GM19397 (cell line): Measurements from ENCODE around the gene ZNF175.

Experiments used
- ATAC-seq: cut with Tn5 transposase; IDR thresholded peaks from one replicate; pipeline ENCODE4 v1.9.1; 2021; ENCODE audit warnings: mild to moderate bottlenecking, moderate library complexity; ENCODE audit not compliant: unreplicated experiment

ZNF175 gene

DNA sequence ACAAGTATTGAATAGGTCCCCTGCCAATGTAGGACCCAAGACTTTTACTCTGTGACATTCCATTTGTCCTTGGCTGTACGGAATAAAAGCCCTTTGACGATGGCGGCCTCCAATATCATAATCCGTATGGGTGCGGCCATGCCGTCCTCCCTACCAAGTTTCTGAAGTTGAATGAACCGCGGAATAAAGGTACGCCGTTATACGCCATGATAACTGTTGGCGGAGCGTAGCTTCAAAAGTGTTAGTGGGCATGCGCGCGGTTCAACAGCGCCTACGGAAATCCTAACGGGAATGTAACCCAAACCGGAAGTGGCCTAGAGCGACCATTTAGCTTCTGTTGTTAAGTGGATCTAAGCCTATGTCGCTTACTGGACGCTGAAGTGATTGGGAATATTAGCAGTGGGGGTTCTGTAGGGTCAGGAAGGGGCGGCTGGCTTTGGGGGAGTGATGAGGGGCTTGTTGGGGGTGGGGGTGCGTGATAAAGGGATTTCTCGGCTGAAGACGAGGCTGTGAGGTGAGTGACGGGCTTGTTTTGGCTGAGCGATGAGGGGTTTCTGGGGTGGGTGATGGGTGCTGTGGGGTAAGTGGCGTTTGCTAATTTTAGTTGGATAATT lies at the start of gene ZNF175:
Gene ZNF175, plus strand, starts transcription at position 322 of the 614 bp plus-strand sequence. CDS start 2,047 bp downstream, outside the sequence.
- ATAC-seq, result peak; percentile 94

DNA sequence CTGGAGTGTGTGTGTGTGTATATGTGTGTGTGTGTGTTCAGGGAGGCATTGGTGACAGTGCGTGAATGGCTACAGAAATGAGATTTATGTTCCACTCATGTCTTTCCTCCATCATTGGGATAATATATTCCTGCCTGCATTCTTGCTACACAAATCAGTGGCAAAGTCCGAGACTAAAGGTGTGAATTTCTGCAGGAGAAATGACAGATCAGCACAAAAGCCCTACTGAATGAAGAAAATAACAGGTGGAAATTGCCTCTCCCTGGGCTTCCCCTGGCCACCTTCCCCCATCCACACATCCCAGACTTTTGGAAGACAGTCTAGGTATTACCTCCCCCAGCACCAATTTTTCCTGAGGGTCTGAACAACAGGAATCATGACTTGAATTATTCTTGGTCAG lies 49.7 kb upstream of the ZNF175 start:
- ATAC-seq, result no peak

DNA sequence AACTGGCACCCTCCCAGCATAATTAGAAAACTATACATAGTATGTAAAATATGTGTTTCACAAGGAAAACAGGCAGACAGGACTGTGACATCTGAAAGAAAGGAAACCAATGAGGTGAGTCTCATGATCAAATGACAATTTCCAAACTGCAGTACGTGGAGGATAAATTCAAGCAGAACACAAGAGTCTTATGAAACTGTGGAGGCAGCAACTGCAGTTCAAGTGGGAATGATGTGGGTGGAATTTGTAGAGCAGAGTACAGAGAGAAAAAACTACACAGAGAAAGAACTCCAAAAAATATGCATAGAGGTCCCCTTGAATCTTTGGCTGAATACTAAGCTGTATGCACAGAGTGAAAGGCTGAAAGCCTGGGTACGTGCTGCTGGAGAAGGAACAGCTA lies 49.3 kb upstream of the ZNF175 start:
- ATAC-seq, result no peak

DNA sequence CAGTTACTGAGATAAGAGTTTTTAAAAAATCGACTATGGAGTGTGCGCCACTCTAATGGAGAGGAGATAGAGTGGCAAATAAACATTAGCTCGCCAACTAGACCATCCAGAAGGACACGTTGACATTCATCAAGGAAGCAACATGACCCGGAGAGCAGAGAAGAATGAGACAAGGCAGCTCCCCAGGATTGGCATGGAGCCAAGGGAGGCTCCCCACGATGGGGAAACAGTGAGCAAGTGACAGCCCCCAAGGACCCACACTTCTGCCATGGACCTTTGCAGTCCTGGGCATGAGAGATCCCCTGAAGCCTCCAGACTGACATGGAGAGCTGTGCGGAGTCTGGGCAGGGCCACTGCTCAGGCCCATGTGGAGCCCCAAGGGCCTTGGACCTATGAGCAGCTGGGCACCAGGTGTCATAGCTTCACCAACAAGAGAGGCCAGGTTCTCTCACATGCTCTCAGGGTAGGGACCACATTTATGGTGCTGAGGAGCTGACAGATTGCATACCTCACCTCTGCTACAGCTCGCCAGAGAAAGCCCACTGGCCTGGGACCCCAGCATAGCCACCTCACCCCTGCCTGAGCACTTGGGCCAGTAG lies 46.3 kb upstream of the ZNF175 start:
- no peak for ATAC-seq

DNA sequence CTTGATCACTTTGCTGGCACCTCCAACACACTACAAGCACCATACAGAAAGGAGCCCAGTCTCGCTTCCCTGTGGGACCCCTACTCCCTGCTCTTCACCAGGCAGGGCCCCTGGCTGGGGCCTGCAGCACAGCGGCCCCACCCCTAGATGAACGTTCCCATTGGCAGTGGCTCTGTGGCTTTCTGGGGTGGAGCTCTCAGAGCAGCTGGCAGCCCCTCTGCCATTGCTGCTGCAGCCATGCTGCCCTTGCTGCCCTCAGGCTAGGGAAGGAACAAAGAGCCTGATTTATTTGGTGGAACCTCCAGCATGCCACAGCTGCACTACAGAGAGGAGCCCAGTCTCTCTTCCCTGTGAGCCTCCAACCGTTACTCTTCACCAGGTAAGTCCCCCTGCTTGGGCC lies 45.4 kb upstream of the ZNF175 start:
- ATAC-seq, result no peak

DNA sequence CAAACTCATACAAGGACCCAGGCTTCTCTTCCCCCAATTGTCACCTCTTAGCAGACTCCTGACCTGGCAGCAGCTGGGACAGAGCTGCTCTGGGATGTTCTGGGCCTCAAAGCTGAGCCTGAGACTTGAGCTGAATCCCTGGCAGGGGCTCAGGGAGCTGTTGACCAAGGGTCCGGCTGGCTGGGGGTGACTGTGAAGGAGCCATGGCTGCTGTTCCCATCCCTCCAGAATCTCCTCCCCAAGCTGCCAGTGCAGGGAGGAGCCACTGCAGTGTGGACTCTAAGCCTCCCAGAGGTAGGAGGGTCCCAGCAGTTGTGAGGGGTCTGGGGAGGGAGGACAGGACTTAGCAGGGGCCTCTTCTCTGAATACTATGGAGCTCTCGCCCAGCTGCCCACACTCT lies 41.8 kb upstream of the ZNF175 start:
- no peak for ATAC-seq

DNA sequence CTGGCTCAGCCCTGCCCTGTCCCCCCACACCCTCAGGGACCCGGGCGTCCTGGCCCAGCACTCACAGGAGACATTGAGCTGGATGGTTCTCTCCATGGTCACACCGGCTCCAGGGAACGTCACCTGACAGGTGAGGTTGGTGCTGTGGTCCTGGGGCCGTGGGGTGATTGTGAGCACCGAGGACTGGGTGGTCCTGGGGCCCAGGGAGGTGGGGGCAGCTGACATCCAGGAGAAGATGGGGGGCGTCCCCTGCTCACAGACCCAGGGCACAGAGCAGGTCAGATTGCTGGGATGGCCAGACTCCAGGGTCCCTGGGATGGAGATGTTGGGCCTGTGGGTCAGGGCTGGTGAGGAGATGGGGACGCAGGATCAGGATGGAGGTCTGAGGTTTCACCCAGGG lies 40.5 kb upstream of the ZNF175 start:
- ATAC-seq, result no peak

DNA sequence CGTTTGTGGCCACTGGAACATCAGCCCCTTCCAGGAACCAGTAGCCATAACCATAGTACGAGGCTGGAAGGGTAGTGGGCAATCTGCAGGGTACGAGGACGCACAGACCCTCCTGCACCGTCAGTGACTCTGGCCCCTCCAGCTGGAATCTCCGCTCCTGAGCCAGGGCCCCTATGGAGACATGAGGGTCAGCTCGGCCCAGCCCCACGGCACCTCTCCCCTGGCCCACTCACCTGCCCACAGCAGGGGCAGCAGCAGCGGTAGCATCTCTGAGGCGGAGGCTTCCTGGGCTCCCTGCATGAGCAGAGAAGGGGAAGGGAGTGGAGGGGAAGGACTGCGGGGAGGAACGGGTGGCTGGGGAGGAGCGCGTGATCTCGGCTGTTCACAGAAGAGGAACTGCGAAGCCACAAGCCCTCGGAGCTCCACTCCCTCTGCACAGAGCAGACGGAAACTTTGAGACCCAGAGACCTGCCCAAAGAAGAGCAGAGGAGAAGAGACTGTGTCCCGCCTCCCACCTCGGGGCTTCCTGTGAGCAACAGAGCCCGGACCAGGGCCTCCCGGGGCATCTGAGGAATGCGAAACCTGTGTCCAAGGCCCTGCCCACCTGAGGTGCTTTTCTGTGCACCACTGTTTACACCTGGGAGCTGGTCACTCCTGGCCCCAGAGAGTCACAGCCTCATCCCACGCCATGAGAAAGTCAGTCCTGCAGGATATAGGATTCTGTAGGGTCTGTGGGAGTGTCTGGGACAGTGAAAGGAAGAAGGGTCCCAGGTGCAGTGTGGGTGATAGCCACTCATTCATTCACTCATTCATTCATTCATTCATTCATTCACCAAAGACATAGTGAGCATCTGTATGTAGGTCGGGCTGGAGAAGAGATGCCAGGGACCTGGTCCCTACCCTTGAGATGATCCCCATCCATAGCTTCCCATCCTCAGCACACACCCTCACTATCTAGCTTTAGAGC lies 39.5 kb upstream of the ZNF175 start, which contains the start of gene SIGLEC6:
Gene SIGLEC6, minus strand, starts transcription at position 322 of the 967 bp plus-strand sequence. Its CDS starts 22 bp downstream, at position 300.
- peak; percentile 83 for ATAC-seq

DNA sequence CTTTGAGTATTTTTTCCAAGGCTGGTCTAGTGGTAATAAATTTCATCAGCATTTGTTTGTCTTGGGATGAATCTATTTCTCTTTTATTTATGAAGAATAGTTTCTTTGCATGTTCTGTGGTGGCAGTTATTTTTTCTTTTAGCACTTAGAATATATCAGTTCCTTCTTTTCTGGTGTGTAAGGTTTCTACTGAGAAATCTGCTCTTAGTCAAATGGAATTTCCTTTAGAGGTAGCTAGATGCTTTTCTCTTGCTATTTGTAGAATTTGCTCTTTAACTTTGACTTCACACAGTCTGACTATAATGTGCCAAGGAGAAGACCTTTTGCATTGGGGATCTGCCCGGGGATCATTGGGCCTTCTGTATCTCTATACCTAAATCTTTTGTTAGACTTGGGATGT lies 35.5 kb upstream of the ZNF175 start:
- ATAC-seq, result no peak

DNA sequence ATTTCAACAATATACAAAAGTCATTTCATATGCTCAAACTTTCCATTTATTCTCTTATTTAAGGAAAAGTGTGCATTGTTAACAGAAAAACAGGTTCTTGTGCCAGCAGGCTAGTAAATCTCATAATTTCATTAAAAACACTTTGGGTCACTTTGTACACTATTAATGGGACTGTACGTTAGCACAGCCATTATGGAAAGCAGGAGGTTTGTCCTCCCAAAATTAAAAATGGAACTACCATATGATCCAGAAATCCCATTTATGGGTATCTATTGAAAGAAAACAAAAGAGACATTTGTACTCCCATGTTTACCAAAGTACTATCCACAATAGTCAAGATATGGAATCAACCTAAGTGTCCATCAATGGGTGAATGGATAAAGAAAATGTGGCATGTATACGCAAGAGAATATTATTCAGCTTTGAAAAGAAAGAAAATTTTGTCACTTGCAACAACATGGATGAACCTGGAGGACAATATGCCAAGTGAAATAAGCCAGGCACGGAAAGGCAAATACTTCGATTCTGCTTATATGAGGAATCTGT lies 31.2 kb upstream of the ZNF175 start:
- ATAC-seq, result no peak

DNA sequence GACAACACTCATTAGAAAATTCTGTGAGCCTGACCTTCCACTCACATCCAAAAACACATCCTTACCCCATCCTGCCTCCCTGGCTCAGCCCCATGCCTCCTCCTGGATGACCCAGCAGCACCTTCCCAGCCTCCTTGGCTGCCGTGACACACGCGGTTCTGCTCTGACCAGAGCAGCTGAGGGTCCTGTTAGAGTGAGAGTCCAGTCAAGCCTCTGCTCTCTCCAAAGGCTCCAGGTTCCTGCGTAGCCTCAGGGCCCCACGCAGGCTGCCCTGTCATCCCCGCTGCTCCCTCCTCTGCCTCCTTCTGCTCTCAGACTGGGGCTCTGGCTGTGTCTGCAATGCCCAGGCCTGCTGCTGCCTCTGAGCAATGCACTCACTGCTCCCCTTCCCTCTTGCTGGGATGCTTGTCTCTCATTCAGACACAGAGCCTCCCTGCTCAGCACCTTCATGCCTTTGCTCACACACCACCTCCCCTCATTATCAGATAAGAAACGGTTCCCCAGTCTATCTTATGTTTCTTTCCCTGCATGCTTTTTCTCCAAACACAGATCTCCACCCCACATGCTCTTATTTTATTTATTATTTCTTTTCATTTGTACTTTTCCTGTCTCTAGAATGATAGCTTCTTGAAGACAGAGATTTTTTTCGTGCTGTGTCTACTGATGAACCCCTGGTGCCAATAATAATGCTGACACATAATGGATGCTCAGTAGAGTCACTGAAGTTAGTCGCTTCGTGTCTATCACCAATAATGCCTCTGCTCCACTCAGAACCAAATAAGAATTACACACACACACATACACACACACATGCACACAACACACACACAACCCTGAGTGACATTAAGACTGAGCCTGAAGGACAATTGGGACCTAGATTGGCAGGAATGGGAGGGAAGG lies 29.4 kb upstream of the ZNF175 start:
- no peak for ATAC-seq

DNA sequence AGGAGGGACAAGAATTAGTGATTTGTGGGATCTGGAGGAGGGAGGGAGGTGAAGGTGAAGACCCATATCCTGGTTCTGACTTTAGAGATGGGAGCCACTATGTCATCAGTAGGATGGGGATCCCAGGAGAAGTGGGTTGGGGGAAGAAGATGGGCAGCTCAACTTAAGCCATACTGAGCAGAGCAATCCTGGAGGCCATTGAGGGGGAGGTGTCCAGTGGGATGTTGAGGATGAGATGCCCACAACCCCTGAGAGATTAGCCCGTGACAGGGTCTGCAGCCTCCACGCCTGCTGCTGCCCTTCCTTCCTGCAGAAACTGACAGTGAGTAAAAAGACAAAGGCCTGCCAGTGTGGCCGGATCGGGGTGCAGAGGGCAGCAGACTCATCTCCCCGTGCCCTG lies 28.4 kb upstream of the ZNF175 start:
- no peak for ATAC-seq

DNA sequence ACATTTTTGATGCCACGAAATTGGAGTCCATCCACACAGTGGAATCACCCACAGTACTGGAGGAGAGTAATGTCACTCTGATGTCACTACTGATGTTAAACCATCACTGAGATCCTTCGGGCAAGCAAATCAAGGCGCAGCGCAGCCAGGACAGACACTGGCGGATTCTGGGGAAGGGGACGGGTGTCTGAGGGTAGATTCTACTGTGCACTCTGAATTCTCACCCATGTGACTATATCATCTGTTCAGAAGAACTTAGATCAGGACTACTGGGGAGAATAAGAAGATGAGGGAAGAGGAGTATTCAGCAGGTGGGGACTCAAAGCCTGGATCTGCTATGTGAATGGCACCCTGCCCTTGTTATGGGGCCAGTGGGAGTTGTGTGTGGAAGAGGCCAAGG lies 27.0 kb upstream of the ZNF175 start:
- no peak for ATAC-seq

DNA sequence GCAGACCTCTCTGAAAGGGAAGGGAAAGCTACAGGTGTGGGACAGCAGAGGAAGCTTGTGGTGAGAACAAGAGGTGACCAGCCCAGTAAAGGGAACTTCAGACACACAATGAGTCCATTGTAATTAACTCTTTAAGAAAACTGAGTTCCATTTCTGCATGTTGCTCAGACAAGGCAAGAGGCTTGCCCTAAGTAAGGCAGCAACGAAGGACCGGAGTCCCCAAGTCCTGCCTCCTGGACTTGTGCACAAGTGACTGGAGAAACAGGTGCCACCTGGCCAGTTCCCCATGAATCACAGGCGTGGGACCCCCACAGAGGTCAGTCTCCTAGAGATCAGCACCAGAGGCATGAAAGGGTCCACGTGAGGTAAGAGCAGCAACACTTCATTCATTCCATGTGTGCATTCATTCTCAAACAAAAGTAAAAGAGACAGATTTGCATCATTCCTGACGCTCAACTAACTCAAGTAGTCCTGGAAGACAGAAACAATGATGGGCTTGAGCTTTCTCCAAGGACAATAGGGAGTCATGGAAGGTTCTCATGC lies 24.9 kb upstream of the ZNF175 start:
- ATAC-seq, result no peak

DNA sequence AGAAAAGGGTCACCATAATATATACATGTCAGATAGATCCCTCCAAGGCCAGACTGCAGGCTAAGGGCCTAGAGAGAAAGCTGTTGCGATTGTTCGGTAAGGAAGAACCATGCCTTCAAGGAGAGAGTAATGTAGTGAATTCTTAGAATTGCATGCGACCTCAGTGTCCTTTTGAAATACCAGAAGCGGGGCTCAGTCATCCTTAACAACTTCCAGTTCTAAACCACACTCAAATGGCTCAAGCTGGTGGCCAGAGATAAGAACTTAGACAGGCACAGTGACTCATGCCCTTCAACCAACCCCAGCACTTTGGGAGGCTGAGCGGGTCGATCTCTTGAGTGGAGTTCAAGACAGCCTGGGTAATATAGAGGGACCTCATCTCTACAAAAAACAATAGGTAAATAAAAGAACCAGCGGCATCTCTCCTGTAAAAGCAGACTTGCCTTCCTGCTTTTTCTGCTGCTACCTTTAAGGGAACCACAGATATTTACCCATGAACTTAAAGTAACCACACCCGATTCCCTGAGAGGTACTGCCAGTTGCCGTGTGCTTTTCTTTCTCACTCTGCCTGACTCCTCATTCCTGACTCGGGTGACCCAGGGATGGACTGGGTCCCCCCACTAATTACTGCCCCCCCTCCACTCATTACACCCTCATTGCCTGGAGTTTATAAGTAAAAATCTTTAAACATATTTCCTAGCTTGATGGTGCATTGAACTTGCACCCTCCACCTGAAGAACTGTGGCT lies 24.3 kb upstream of the ZNF175 start:
- no peak for ATAC-seq

DNA sequence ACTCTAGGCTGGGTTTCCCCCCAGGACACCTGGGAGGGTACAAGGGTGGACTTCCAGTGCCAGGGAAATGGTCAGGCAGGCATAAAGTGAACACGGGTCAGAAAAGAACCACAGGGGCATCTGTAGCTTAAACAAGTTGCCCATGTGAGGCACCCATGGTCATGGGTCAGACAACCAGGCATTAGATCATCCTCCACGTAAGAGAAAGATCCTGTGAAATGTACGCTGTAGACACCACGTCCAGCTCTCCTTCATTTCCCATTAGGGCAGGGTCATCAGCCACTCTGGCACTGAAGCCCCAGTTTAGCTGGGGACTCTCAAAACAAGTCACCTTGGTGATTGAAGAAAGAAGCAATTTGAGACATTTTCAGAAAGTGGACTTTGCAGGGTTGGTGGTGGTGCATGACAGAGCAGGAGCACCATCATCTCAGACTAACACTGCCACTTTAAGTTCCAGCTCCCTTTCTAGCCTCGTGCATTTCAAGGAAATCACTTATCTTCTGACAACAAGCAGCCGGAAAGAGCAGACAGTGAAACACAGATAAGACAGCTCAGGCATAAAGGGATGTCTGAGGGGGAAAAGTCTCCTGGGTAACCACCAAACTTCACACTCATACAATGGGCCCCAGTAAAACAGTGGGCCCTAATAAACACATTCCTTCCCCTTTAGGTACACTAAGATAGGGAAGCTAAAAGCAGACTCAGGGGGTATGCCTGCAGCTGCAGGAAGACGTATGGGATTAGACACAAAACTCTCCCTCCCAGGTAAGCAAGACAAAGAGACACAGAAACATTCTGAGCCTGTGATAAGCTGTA lies 23.5 kb upstream of the ZNF175 start:
- no peak for ATAC-seq

DNA sequence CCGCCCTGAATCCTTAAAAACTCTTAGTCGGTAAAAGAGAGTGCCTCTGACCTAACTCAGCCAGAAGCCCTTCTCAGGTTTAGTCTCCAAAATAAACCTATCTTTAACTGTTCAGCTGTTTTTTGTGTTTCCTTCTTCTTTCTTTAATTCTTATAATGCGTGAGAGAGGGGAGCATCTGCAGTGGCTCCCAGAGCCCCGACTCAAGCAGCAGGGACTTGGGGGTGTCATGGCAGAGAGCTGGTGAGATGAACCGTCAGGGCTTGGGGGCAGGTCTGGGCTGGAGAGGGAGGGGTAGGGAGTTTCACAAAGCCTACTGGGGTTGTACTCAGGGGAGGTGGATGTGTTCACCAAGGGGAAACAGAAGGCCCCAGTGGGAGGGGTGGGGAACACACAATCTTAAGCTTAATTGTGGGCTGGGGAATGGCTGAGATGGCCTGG lies 22.9 kb upstream of the ZNF175 start:
- ATAC-seq, result no peak

DNA sequence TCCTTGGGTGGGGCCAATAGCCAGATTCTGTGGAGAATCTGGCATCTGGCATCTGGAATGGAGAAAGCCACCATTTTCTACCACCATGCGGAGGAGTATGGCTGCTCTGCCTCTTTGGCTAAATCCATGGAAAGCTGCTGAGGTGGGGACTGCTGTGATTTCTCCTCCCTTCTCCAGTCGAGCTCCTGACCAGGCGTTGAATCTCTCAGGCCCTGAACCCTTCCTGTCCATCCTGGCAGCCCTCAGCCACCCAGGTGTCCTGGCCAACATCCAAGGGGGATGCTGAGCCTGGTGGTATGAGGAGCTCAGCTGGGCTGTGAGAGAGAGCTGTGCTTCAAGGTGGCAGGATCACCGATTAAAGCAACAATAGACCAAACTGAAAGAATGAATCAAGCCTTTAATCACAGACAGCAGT lies 22.2 kb upstream of the ZNF175 start:
- ATAC-seq, result no peak
